ENCODE data around the gene SFI1. TPM values are rescaled to one million over a fixed set of nuclear protein-coding genes. Genes with fewer than 3 reads are reported as not detected.

The SFI1 gene
- total and polyA plus RNA-seq, 2 of the 8 experiments (the other 6 are each of a cell fraction or from before 2014, with no cell fraction given): 10.4 to 30.1 TPM

DNA sequence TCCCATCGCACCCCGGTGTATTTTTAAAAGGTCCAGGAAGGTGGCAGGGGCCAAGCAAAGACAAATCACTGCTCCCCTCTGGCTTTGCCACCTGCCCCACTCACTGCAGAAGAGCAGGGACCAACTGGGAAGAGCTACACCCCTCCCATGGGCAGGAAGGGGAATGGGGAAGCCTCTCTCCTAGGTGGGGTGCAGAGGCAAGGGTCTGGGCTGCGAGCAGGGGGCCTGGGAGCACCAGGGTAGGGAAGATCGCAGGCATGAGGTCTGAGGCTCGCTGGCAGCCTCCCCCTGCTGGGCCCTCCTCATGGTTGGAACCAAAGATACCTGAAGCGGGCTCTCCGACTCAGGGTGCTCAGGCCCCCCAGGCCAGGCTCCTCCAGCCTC lies 128.9 kb downstream of the SFI1 start (continued):
- TF ChIP-seq RXRA (IDR thresholded peaks at IDR 0.05; ENCODE audit: insufficient read depth, low read depth, low read length) (no peak), SIRT6 (IDR thresholded peaks at IDR 0.05; ENCODE audit: low read length) (no peak)
- TF ChIP-seq, protein P1, sequence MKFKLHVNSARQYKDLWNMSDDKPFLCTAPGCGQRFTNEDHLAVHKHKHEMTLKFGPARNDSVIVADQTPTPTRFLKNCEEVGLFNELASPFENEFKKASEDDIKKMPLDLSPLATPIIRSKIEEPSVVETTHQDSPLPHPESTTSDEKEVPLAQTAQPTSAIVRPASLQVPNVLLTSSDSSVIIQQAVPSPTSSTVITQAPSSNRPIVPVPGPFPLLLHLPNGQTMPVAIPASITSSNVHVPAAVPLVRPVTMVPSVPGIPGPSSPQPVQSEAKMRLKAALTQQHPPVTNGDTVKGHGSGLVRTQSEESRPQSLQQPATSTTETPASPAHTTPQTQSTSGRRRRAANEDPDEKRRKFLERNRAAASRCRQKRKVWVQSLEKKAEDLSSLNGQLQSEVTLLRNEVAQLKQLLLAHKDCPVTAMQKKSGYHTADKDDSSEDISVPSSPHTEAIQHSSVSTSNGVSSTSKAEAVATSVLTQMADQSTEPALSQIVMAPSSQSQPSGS (IDR thresholded peaks at IDR 0.05; ENCODE audit: low read length): no peak
